Gastrocnemius medialis (tissue), 4 donors: ENCODE measurements around the gene PHF8.

Experiments
- CTCF ChIP-seq, 5 experiments: fragments of 450-650 bp in 3 of 5; fragments of 200-600 bp in 2 of 5; sonication (generic) in 2 of 5; IDR thresholded peaks in 4 of 5; conservative IDR thresholded peaks in 1 of 5; 1 replicate in 4 of 5; 2 replicates in 1 of 5; pipeline ENCODE4 v1.5.1; 2016 to 2019; ENCODE audit warnings: antibody characterized with exemption in 5 of 5, mild to moderate bottlenecking in 3 of 5, moderate library complexity in 3 of 5
- POLR2A ChIP-seq, 2 donors: fragments of 450-650 bp; IDR thresholded peaks; one replicate each; pipeline ENCODE4 v1.6.1; 2017; ENCODE audit warnings: antibody characterized with exemption in 2 of 2, mild to moderate bottlenecking in 2 of 2, moderate library complexity in 2 of 2

- no peak for TF ChIP-seq POLR2A (IDR thresholded peaks at IDR 0.05)
- no peak for TF ChIP-seq CTCF (IDR thresholded peaks at IDR 0.05 in 4 of 5, conservative IDR thresholded peaks at IDR 0.05 in 1 of 5)
Observed at GRCh38 chrX:54048412-54048811, 4.1 kb upstream of the PHF8 start.
